CD4-positive, alpha-beta T cell treated with Interleukin-4 for 1 hour (primary cell): ENCODE data around the gene LINGO4.
"Not testable (repeated sequence)": the region's sequence is repeated elsewhere in the genome, so short reads cannot be mapped to it uniquely, and the experiment has no call there.

Source experiments
- DNase-seq, 2 donors: peaks; one replicate each; pipeline ENCODE4 v3.0.0-alpha.2; 2020 to 2022

The LINGO4 gene

DNA sequence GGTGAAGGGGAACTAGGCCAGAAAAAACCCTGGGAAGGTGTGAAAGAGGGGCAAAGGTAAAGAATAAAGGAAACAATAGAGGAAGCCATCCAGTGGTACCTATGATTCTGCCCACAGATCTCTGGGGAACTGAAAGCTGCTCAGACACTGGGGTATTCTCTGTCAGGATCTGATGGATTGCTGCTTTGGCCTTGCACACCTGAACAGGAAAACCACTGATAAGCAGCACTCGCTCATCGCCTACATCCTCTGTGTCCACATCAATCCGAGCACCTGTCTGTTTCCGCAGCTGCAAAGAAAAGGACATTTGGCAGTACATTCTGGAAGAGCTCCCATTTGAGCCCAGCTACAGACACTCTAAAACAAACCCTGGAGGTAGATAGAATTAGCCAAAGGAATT, 25.4 kb downstream of the LINGO4 start:
- no peak for DNase-seq

- DNase-seq: no peak
These were observed 27.9 kb downstream of the LINGO4 start for GRCh38 chr1:151777317-151777716.

DNA sequence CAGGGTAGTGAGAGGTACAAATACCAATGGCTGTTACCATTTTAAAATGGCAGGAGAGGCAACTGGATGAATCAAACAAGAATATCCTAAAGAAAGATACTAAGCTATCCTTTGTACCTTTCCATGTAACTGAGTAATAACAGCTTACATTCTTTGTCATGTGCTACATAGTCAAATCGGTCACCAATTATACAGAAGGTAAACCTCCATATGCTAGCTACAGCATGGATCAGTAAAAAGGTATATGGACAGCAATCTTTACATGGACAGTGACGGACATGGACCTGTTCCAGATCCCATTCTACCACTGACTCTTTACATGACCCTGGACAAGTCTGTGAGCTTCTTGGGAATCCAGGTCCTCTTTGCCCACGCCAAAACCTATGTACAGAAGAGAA, 28.6 kb downstream of the LINGO4 start:
- no peak for DNase-seq

DNA sequence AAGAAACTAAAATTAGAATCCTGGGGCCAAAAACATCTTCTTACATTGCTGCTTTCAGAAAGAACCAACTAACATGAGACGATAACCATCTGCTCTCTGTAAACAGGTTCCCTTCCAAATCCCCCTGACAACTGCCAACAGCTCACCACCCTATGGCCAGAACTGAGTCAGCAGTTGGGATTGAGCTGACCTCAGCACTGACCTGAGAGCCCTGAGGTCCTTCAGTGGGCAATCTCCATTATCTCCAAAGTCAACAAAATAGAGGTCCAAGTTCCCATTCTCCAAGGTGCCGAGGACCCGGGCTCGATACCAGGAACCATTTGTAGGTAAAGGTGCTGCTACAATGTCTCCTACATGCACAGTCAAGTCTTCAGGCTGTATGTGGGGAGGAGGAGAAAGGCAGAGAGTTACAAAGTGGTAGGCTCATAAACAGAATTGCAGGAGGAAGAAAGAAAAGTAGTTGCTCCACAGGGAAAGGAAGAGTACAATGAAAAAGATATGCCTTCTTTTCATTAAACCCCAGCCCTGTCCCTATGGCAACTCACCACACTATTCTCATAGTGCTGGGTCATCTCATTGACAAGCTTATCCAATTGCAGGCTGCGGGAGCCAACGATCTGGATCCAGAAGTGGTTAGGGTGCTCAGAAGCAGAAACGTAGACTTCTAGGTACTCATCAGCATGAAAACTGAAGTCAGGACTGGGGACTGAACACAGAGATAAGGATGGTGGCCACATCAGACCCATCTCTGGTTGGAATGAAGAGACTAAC, 29.1 kb downstream of the LINGO4 start:
- DNase-seq: no peak

- no peak for DNase-seq
These were observed 30.8 kb downstream of the LINGO4 start for GRCh38 chr1:151774256-151774922.

GRCh38 chr1:151773702-151774101, 31.5 kb downstream of the LINGO4 start:
- no peak for DNase-seq

GRCh38 chr1:151769270-151769669, 35.9 kb downstream of the LINGO4 start:
- DNase-seq: not testable (repeated sequence)

- DNase-seq: not testable (repeated sequence)
These were observed 36.7 kb downstream of the LINGO4 start for GRCh38 chr1:151768351-151769066.

- no peak for DNase-seq
These were observed 41.2 kb downstream of the LINGO4 start for GRCh38 chr1:151763990-151764389.

DNA sequence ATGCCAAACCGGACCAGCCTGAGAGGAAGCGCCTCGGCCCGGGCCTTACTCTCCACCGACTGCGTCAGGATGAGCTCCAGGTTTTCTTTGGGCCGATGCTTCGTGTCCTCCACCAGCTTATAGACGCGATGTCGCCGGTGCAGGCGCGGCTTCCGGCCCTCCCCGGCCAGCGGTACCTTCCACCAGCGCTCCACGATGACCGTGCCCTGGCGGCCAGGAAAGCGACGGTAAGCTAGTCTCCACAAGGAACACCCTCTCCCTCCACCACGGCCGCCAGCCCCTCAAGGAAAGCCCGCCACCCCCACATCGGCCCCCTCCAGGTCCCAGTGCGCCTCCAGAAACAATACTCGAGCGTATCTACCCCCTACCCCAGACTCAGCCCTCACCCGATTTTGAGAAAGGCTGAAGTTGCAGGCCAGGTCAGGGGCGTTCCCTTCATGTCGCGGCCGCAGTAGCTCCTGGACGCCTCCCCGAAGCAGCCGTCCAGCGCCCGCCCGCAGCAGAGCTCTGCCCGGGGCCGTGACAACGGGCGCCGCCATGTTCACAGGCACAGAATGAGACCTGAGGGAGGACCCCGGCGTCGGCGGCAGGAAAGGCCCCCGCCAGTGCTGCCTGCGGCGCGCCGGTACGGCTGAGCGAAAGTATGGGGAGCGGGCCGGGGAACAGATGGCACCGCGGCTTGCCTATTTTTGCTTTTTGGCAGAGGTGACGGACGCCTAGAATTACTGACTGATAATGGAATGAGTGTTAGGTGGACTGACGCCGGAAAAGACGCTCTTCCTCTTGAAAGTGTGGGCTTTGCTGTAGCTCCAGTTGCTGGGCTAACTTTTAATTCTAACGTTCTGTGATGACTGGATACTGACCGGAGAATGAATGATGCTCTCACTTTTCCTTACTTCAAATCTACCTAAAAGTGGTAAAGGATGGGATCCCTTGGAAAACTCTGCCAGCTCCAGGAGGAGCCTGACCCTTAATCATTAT, 42.0 kb downstream of the LINGO4 start, which contains the start of gene MRPL9:
MRPL9 (minus strand) TSS at position 556 of the 981 bp plus-strand sequence; CDS start at position 539, 17 bp downstream.
- peak; percentile 84 to 87 for DNase-seq

DNA sequence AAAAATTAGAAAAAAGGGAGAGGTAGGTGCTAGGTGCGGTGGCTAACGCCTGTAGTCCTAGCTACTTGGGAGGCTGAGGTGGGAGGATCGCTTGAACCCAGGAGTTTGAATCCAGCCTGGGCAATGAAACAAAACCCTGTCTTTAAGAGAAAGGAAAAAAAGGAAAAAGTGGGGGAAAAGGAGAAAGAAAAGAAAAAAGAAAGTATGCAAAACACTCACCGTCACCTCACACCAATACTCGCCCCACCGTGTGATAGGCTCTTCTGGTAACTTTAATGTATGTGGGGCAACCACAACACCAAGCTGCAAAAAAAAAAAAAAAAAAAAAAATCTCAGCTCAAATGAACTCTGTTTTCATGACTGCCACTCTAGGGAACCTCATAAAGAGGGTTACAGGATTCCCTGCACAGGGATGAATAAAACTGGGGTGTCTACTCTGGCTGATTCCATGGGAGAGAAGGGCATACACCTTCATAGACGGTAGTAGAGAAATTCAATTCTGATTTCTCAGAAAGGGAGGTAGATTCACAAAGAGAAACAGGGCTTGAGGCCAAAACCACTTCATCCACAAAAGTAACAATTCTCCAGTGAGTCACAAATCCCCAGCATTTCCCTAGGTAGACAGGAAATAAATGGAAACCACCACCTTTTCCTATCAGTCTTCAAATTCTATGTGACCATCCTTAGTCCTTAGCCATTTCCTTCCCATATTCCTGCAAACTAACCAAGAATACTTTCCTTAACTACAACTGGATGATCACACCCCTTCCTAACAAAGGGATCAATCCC, 44.4 kb downstream of the LINGO4 start:
- no peak for DNase-seq

DNA sequence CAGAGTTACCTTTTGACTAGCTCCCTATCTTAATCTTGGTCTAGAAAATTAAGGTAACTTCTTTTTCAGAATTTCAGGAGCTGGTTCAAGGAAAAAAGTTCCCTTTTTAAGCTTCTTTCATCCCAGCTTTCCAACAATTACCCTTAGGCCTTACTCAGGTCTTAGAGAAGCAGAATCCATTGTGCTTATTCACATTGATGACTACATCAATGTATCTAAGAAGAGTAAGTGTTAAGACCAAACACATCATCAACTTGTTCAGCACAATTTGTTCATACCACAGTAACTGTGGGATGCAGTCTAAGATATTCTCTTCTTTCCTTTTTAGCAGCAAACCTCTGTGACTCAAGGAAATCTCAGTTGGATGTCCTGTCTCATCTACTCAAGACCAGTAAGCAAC, 46.0 kb downstream of the LINGO4 start:
- no peak for DNase-seq

GRCh38 chr1:151756291-151756690, 48.9 kb downstream of the LINGO4 start:
- DNase-seq: no peak
